GM21447 (cell line): ENCODE data around the gene MBOAT2.
"Not testable (repeated sequence)": the region's sequence is repeated elsewhere in the genome, so short reads cannot be mapped to it uniquely, and the experiment has no call there.

ENCODE experiments used
- ATAC-seq: cut with Tn5 transposase; IDR thresholded peaks from one replicate; pipeline ENCODE4 v1.9.1; 2021; ENCODE audit not compliant: unreplicated experiment

Gene MBOAT2

GRCh38 chr2:8993196-8993901 is 10.1 kb downstream of the MBOAT2 start:
- ATAC-seq, result no peak

DNA sequence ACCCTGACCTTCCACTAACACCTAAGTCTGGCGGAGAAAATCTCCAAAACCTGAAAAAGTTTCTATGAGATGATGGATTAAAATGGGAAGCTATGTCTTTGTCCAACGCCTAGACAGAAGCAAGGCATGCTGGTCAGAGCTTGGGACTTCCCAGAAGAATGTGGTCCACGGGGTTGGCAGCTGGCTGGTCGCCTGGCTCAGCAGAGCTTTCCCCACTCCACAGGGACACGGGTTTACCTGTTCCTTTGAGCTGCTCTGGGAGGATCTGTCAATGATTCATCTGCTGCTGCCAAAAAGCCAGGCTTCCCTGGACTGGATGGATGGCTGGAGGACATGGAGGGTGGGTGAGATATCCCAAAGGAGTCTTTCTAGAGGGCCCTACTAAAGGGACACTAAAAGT is 10.8 kb downstream of the MBOAT2 start:
- no peak for ATAC-seq

- no peak for ATAC-seq
These were observed 13.9 kb downstream of the MBOAT2 start for GRCh38 chr2:8989536-8990079.

GRCh38 chr2:8987410-8987809 is 16.1 kb downstream of the MBOAT2 start:
- no peak for ATAC-seq

GRCh38 chr2:8986327-8986976 is 17.0 kb downstream of the MBOAT2 start:
- no peak for ATAC-seq

- ATAC-seq, result no peak
These were observed 17.7 kb downstream of the MBOAT2 start for GRCh38 chr2:8985561-8986326.

- ATAC-seq, result peak; percentile 46
These were observed 18.6 kb downstream of the MBOAT2 start for GRCh38 chr2:8984855-8985254.

DNA sequence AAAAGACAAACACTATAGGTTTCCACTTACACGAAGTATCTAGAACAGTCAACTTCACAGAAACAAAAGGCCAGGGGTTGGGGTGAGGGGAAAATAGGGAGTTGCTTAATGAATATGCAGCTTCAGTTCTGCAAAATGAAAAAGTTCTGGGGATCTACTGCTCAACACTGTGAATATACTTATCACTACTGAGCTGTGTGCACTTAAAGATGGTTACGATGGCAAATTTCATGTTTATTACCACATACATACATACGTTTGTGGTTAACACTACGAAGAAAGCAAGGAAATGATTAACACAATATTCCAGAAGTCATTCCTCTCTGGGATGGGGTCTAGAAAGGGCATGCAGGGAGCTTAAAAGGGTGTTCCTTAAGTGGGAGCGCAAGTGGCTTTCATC is 19.3 kb downstream of the MBOAT2 start:
- no peak for ATAC-seq

GRCh38 chr2:8983571-8983970 is 19.9 kb downstream of the MBOAT2 start:
- no peak for ATAC-seq

DNA sequence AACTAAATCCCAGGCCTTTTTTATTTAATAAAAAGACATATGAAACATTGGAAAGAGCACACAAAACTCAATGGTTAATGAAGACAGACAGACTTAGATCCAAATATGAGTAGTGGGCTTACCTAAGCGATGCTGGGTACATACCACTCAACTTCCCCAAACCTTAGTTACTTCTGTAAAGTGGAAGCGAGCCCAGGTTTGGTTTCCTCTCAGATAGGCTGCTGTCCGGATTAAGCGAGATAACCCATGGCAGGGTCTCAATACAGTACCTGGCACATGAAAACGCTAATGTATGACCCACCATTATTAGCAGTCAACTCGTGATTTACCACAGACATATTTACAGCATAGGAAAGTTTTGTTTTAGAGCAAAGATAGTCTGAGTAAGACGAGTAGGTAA is 21.6 kb downstream of the MBOAT2 start:
- ATAC-seq, result no peak

GRCh38 chr2:8980096-8980495 is 23.4 kb downstream of the MBOAT2 start:
- ATAC-seq, result no peak

DNA sequence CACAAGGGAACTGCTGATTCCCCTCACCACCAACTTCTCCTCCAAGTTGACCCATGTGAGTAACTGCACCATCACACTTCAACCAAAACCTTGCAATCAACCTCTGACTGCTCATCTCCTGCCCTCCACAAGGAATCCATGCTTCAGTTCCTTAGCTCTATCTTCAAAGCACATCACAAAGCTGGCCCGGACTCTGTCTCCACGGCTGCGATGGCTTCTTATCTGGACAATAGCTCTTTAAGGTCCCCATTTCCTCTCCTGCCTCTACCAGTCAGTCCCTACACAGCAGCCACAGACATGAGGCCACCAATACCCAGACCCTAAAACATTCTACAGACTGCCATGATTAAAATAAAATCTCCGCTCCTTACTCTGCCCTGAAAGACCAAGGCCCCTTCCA is 25.7 kb downstream of the MBOAT2 start:
- no peak for ATAC-seq

DNA sequence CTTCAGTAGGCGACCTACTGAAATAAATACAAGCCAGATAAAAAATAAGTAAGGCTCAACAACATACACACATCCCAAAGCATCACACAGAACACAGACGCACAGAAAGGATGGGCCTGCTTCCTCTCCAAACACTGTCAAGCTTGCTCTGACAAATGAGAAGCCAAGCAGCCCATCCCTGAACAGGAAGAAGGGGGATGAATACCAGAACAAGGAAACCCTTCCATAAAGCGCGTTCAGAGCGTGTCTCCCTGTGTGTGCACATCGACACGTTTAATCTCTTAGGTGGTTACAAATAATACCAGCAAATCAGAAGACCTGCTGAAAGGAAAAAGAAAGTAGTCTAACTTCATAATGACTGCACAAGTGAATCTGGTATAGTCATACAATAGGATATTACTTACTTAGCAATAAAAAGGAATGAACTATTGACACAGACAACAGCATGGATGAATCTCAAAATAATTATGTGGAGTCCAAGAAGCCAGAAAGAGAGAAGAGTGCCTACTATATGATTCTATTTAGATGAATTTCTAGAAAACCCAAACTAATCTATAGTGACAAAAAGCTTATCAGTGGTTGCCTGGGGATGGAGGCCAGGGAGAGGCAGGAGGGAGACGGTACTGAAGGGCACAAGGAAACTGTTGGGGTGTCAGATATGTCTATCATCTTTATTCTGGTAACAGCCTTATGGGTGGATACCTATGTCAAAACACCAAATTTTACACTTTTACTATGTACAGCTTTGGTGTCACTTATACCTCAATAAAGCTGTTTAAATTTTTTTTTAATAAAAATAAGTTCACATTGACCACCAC is 26.8 kb downstream of the MBOAT2 start:
- no peak for ATAC-seq

DNA sequence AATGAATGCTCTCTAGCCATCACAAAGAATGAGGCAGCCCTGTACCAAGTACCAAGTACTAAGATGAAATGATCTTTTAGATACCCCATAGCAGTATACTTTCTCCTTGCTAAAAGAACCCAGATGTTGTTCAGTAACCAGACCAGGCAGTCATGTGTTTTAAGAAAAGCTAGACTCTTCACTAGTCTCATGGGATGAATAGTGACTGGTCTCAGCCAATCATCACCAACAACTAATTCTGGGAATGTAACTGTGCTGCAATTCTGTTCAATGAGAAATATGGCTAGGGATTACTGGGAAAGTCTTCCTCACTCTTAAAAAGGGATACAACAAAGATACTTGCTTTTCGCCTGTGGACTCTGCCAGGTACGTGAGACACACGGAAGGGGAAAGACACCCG is 29.5 kb downstream of the MBOAT2 start:
- ATAC-seq, result no peak

GRCh38 chr2:8973017-8973416 is 30.5 kb downstream of the MBOAT2 start:
- ATAC-seq, result not testable (repeated sequence)

- ATAC-seq, result not testable (repeated sequence)
These were observed 30.9 kb downstream of the MBOAT2 start for GRCh38 chr2:8972535-8972934.

DNA sequence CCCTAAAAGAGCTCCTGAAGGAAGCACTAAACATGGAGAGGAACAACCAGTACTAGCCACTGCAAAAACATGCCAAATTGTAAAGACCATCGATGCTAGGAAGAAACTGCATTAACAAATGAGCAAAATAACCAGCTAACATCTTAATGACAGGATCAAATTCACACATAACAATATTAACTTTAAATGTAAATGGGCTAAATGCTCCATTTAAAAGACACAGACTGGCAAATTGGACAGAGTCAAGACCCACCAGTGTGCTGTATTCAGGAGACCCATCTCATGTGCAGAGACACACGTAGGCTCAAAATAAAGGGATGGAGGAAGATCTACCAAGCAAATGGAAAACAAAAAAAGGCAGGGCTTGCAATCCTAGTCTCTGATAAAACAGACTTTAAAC is 34.1 kb downstream of the MBOAT2 start:
- not testable (repeated sequence) for ATAC-seq

DNA sequence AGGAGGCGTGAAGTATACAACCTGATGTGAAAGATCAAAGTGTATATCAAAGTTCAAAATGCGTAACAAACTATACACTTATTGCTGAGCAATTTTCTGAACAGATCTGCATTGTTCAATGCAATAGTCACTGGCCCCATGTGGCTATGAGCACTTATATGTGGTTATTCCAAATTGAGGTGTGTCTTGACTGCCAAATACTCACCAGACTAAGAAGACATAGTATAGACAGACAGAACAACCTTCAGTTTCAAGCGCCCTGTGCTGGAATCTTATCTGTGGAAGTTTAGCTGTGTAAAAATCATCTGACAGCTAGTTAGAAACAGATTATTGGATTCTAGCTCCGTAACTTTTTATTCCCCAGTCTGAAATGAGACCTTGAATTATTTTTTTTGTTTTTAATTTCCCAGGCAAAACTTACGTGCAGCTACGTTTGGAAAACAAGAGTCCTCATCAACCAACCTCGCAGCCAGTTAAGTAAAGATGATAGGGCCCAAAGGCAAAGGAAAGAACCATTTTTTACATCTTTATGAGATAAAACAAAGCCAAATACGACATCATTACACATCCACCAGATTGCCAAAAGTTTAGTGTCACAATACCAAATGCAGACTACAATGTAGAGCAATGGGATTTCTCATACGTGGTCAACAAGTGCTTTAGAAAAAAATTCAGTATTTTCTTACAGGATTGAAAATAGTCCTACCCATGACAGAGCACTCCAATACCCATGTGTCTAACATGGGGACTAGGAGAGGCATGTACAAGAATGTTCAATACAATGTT is 37.2 kb downstream of the MBOAT2 start:
- no peak for ATAC-seq

DNA sequence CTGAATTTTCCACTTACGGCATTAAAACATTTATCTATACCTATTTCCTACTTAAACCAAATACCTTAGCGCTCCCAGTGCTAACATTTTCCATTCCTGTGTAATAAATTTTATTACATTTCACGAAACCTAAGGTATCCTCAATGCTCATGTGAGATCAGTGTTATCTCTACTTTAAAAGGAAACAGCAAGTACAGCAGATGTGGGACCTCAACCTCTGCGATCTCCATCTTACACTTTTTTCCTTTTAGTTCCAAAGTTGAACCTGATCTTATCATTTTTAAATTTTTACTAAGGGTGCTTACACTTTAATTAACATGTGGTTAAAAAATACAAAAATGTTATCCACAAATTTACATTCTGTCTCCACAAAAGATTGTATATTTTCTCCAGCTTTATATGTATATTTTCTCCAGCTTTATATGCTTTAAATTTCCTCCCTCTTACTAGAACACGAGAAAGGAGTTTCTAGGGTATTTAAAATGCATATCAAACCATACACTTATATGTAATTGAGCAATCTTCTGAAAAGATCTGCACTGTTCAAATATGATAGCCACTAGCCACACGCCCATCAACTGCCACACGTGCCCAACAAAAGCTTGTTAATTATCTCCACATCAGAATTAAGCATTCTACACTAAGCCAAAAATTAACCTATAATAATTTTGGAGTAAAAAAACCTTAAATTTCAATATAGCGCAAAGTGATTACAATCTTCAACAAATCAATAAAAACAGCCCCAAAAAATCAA is 38.1 kb downstream of the MBOAT2 start:
- no peak for ATAC-seq
